Hepatocyte (in vitro differentiated cells): ENCODE measurements around the gene TAF1.
"Not testable (repeated sequence)": the region's sequence is repeated elsewhere in the genome, so short reads cannot be mapped to it uniquely, and the experiment has no call there.

ENCODE experiments used
- EZH2 ChIP-seq: fragments of 200-600 bp; sonication (generic); IDR thresholded peaks from 2 replicates; pipeline ENCODE4 v1.6.1; 2016; ENCODE audit warnings: antibody characterized with exemption, mild to moderate bottlenecking, borderline replicate concordance
- EZH2phosphoT487 ChIP-seq: fragments of 200-600 bp; sonication (generic); IDR thresholded peaks from one replicate; pipeline ENCODE4 v1.6.1; 2018; ENCODE audit warnings: antibody characterized with exemption, mild to moderate bottlenecking, low read depth, moderate library complexity; ENCODE audit not compliant: unreplicated experiment, severe bottlenecking
- TF ChIP-seq, protein P1 (sequence below): fragments of 200-600 bp; sonication (generic); IDR thresholded peaks from 2 replicates; pipeline ENCODE4 v1.5.1; 2016; ENCODE audit warnings: antibody characterized with exemption, mild to moderate bottlenecking; ENCODE audit not compliant: poor library complexity

DNA sequence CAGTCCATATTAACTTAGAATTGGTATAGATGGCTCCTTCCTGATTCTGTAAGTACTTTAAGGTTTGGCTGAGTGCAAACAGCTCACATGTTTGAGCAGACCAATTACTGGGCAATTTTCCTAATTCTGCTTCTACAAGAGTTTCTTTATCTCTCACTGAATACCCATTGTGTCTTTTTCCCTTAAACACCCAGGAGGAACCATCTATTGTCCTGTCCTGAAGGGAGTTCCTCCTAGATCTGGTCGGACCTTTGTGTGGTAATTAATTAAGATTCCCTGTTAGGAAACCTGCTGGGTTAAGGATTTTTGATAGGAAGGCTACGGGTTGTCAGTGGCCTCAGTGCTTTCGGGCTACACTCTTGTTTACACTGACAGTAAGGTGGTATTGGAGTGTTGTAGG, 129.8 kb downstream of the TAF1 start:
- TF ChIP-seq, protein P1, sequence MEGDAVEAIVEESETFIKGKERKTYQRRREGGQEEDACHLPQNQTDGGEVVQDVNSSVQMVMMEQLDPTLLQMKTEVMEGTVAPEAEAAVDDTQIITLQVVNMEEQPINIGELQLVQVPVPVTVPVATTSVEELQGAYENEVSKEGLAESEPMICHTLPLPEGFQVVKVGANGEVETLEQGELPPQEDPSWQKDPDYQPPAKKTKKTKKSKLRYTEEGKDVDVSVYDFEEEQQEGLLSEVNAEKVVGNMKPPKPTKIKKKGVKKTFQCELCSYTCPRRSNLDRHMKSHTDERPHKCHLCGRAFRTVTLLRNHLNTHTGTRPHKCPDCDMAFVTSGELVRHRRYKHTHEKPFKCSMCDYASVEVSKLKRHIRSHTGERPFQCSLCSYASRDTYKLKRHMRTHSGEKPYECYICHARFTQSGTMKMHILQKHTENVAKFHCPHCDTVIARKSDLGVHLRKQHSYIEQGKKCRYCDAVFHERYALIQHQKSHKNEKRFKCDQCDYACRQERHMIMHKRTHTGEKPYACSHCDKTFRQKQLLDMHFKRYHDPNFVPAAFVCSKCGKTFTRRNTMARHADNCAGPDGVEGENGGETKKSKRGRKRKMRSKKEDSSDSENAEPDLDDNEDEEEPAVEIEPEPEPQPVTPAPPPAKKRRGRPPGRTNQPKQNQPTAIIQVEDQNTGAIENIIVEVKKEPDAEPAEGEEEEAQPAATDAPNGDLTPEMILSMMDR: not testable (repeated sequence)
- not testable (repeated sequence) for TF ChIP-seq EZH2, EZH2phosphoT487
